ENCODE results near the gene ATF6B. TPM values are rescaled to one million over a fixed set of nuclear protein-coding genes. Genes with fewer than 3 reads are reported as not detected.
A peak's percentile ranks its signal among the peaks of the same experiment; 100 is the strongest.

Gene ATF6B
- total RNA-seq, 1 experiment from 2014 or later, result 45.3 TPM

GRCh38 chr6:32081168-32081990 lies 46.7 kb downstream of the ATF6B start:
- Histone ChIP-seq H2BK15ac (ENCODE audit: low read depth, low read length) (no peak overlapping the region), H2BK5ac (ENCODE audit: insufficient read length, low read length) (no peak overlapping the region), H4K5ac (ENCODE audit: insufficient read length, low read depth, low read length) (no peak overlapping the region), H3K56ac (ENCODE audit: insufficient read length, low read depth, low read length) (no peak overlapping the region), H2AK5ac (ENCODE audit: insufficient read length, low read length) (no peak overlapping the region), H3K14ac (ENCODE audit: insufficient read depth, low read length) (no peak overlapping the region), H2BK120ac (ENCODE audit: low read depth, low read length, poor library complexity, severe bottlenecking) (no peak overlapping the region), H3K4ac (ENCODE audit: low read depth, low read length) (no peak overlapping the region), H3K27ac (ENCODE audit: insufficient read length, low read depth, low read length) (no peak overlapping the region), H4K91ac (ENCODE audit: insufficient read length, low read depth, low read length) (no peak overlapping the region), H3K18ac (ENCODE audit: insufficient read length, low read depth, low read length) (no peak overlapping the region), H3K4me2 (ENCODE audit: insufficient read depth, insufficient read length, low read length) (no peak overlapping the region), H3K79me2 (ENCODE audit: insufficient read depth, low read length) (no peaks in the 10 kb centered on the region), H3K23me2 (ENCODE audit: insufficient read length, low read depth, low read length, poor library complexity, severe bottlenecking) (no peaks in the 10 kb centered on the region), H2BK12ac (ENCODE audit: insufficient read length, low read depth, low read length) (no peak overlapping the region), H3K4me1 (ENCODE audit: insufficient read depth, low read length) (no peaks in the 10 kb centered on the region), H3K9ac (ENCODE audit: extremely low read depth, insufficient read length, low read length) (no peak overlapping the region), H3K27me3 (ENCODE audit: insufficient read depth, low read length) (no peaks in the 10 kb centered on the region), H3K9me3 (ENCODE audit: control insufficient read depth, low read depth, low read length) (no peaks in the 10 kb centered on the region), H2BK20ac (ENCODE audit: low read depth, low read length, poor library complexity, severe bottlenecking) (no peak overlapping the region), H4K20me1 (ENCODE audit: control insufficient read depth, insufficient read depth, insufficient read length) (no peaks in the 10 kb centered on the region), H3T11ph (ENCODE audit: low read length) (no peak overlapping the region), H3K23ac (ENCODE audit: insufficient read length, low read depth, low read length) (no peak overlapping the region), H4K8ac (replicated peaks; ENCODE audit: insufficient read length, low read depth, low read length) (no peak overlapping the region), H2AFZ (ENCODE audit: low read length) (no peak overlapping the region), H3K79me1 (ENCODE audit: insufficient read depth, low read depth, low read length, poor library complexity, severe bottlenecking) (no peaks in the 10 kb centered on the region)
- H3K4me3 Mint-ChIP-seq, result no peak overlapping the region; a peak in 1 of 5 replicates
- no CpG with 5 or more reads among the region's 22 CpGs for WGBS (ENCODE audit: extremely low coverage, insufficient read length, low lambda C conversion rate)
- no peak for TF ChIP-seq CTCF (conservative IDR thresholded peaks at IDR 0.05)
- H3K4me1 Mint-ChIP-seq, result peaks cover 5 to 8% of the 10 kb centered on the region in 2 experiments; a peak in 3 of 4 replicates
- H3K27ac Mint-ChIP-seq, result peak overlapping the region in 1 of 3 experiments; percentile 70; a peak in 2 of 7 replicates
- no peak for DNase-seq
- H3K9me3 Mint-ChIP-seq, result no peaks in the 10 kb centered on the region
- H3K27me3 Mint-ChIP-seq (ENCODE audit: low read depth), result peaks cover 20% of the 10 kb centered on the region
- H3K36me3 Mint-ChIP-seq (ENCODE audit: insufficient read depth in 1 of 3, low read depth in 3 of 3), result no peaks in the 10 kb centered on the region; a peak in 1 of 7 replicates

Data from H9 (cell line).